GM12878 (cell line): ENCODE measurements around the gene ATF3. TPM values are rescaled to one million over a fixed set of nuclear protein-coding genes. Genes with fewer than 3 reads are reported as not detected.

Experiments used
- ATAC-seq: fragments of 200-7000 bp; cut with Tn5 transposase; 3 replicates; pipeline ENCODE4 v1.9.1; 2020; ENCODE audit warnings: mild to moderate bottlenecking, moderate library complexity
- Bru-seq: library from RNA; stranded (reverse); fragments of 400-500 nt; gene quantifications from one replicate; lab custom pipeline; 2021; lab: Mats Ljungman, UMichigan
- BruChase-seq, 2 experiments: library from RNA; stranded (reverse); fragments of 400-500 nt; gene quantifications; one replicate each; lab custom pipeline; 2021; lab: Mats Ljungman, UMichigan
- BruUV-seq: library from RNA; stranded (reverse); fragments of 400-500 nt; replicated peaks from 2 replicates; lab custom pipeline; 2021; lab: Mats Ljungman, UMichigan
- CTCF ChIA-PET: fragments of 300-600 bp; sonication (Branson Sonifier 250); formaldehyde crosslinking; extraction: SDS; loops from one replicate; lab custom pipeline; 2021; ENCODE audit warnings: inconsistent platforms; lab: Yijun Ruan, JAX
- POLR2A ChIA-PET: fragments of 350-600 bp; formaldehyde crosslinking; extraction: SDS; loops from one replicate; lab custom pipeline; 2021; ENCODE audit warnings: inconsistent platforms; lab: Charles Lee
- RAD21 ChIA-PET: fragments of 300-600 bp; sonication (Branson Sonifier 250); formaldehyde crosslinking; loops from one replicate; lab custom pipeline; 2023; ENCODE audit warnings: antibody characterized with exemption; ENCODE audit not compliant: unreplicated experiment; lab: Charles Lee
- SMC1A ChIA-PET: fragments of 300-600 bp; sonication (Branson Sonifier 250); formaldehyde crosslinking; loops from one replicate; lab custom pipeline; 2023; ENCODE audit not compliant: unreplicated experiment, uncharacterized antibody; lab: Charles Lee
- DNase-seq: peaks from one replicate; pipeline ENCODE4 v3.0.0-alpha.2; 2011; ENCODE audit warnings: low read depth, low spot score
- FAIRE-seq: peaks from 3 replicates; lab custom pipeline; 2011; peaks lifted over from hg19 to GRCh38; lab: Jason Lieb, UNC
- H2AFZ ChIP-seq: 2 replicates; pipeline ENCODE4 v1.6.0; 2011; ENCODE audit warnings: low read depth, low read length, control low read depth; ENCODE audit not compliant: control insufficient read depth
- H3K27ac ChIP-seq: 2 replicates; pipeline ENCODE4 v1.5.1; 2011; ENCODE audit warnings: control low read depth; ENCODE audit not compliant: control insufficient read depth, insufficient read depth
- H3K27me3 ChIP-seq, 2 experiments: replicated peaks in 1 of 2; 2 replicates each; pipeline versions ENCODE4 v1.6.0 to v1.6.1; 2011; ENCODE audit warnings: low read length in 1 of 2; ENCODE audit not compliant: control insufficient read depth in 2 of 2, insufficient read depth in 2 of 2
- H3K36me3 ChIP-seq, 2 experiments: 2 replicates each; pipeline ENCODE4 v1.5.1; 2011; ENCODE audit warnings: low read length in 1 of 2; ENCODE audit not compliant: control insufficient read depth in 2 of 2, insufficient read depth in 2 of 2
- H3K4me1 ChIP-seq: 2 replicates; pipeline ENCODE4 v1.6.1; 2011; ENCODE audit warnings: mild to moderate bottlenecking, low read length, moderate library complexity, mixed read lengths; ENCODE audit not compliant: control insufficient read depth, insufficient read depth
- H3K4me2 ChIP-seq: 2 replicates; pipeline ENCODE4 v1.6.0; 2011; ENCODE audit warnings: control low read depth; ENCODE audit not compliant: control insufficient read depth, insufficient read depth
- H3K4me3 ChIP-seq: fragments of 200-600 bp; sonication (generic); 2 replicates; pipeline ENCODE4 v1.5.1; 2016
- H3K79me2 ChIP-seq: 2 replicates; pipeline ENCODE4 v1.6.0; 2011; ENCODE audit warnings: low read length; ENCODE audit not compliant: control insufficient read depth, insufficient read depth
- H3K9ac ChIP-seq: 2 replicates; pipeline ENCODE4 v1.8.0; 2011; ENCODE audit warnings: low read length, control low read depth, mixed read lengths; ENCODE audit not compliant: control insufficient read depth, insufficient read depth
- H3K9me3 ChIP-seq: replicated peaks from 3 replicates; pipeline ENCODE4 v1.5.1; 2011; ENCODE audit warnings: mild to moderate bottlenecking, low read length; ENCODE audit not compliant: control insufficient read depth, insufficient read depth
- H4K20me1 ChIP-seq: 2 replicates; pipeline ENCODE4 v1.6.0; 2011; ENCODE audit not compliant: control insufficient read depth, insufficient read depth
- BACH1 ChIP-seq: fragments of 450-650 bp; IDR thresholded peaks from 2 replicates; pipeline ENCODE4 v1.6.1; 2017; ENCODE audit warnings: mild to moderate bottlenecking, borderline replicate concordance
- BCLAF1 ChIP-seq: fragments of 450-650 bp; IDR thresholded peaks from 2 replicates; pipeline ENCODE4 v1.6.1; 2017; ENCODE audit warnings: antibody characterized with exemption, mild to moderate bottlenecking, moderate library complexity
- CHD2 ChIP-seq: IDR thresholded peaks from 2 replicates; pipeline ENCODE4 v1.6.1; 2011; ENCODE audit warnings: low read depth, low read length, improper control_type of control experiment, borderline replicate concordance
- FOXM1 ChIP-seq: IDR thresholded peaks from 2 replicates; pipeline ENCODE4 v1.6.1; 2012; ENCODE audit warnings: low read depth, mild to moderate bottlenecking, inconsistent platforms, low read length, moderate library complexity
- GABPA ChIP-seq: IDR thresholded peaks from 2 replicates; pipeline ENCODE4 v1.6.1; 2014; ENCODE audit warnings: antibody characterized with exemption, low read depth, mild to moderate bottlenecking, inconsistent platforms
- MTA2 ChIP-seq: fragments of 450-650 bp; IDR thresholded peaks from 2 replicates; pipeline ENCODE4 v1.6.1; 2016; ENCODE audit warnings: low read depth, mild to moderate bottlenecking, moderate library complexity
- MTA3 ChIP-seq: IDR thresholded peaks from 2 replicates; pipeline ENCODE4 v1.6.1; 2012; ENCODE audit warnings: low read length, inconsistent platforms, borderline replicate concordance
- MYB ChIP-seq: fragments of 150-350 bp; IDR thresholded peaks from 2 replicates; pipeline ENCODE4 v1.6.1; 2014; ENCODE audit warnings: mild to moderate bottlenecking, low read depth, low read length, borderline replicate concordance
- MYC ChIP-seq: IDR thresholded peaks from 2 replicates; pipeline ENCODE4 v1.6.1; 2011; ENCODE audit warnings: mild to moderate bottlenecking, low read length, moderate library complexity, inconsistent platforms; ENCODE audit not compliant: insufficient read depth, insufficient replicate concordance, insufficient read length, severe bottlenecking
- NFYA ChIP-seq: IDR thresholded peaks from 2 replicates; pipeline ENCODE4 v1.6.1; 2011; ENCODE audit warnings: low read depth, mild to moderate bottlenecking, low read length, improper control_type of control experiment, borderline replicate concordance
- PML ChIP-seq: IDR thresholded peaks from 2 replicates; pipeline ENCODE4 v1.6.1; 2012; ENCODE audit warnings: low read length, inconsistent platforms
- RB1 ChIP-seq: fragments of 450-650 bp; formaldehyde crosslinking; IDR thresholded peaks from 2 replicates; pipeline ENCODE4 v1.6.1; 2017; ENCODE audit warnings: mild to moderate bottlenecking, borderline replicate concordance
- SPI1 ChIP-seq: IDR thresholded peaks from 2 replicates; pipeline ENCODE4 v1.6.1; 2011; ENCODE audit warnings: low read depth, mild to moderate bottlenecking, low read length, moderate library complexity, borderline replicate concordance; ENCODE audit not compliant: insufficient read depth
- STAT3 ChIP-seq: IDR thresholded peaks from 2 replicates; pipeline ENCODE4 v1.6.1; 2011; ENCODE audit warnings: low read depth, low read length, improper control_type of control experiment
- TAF1 ChIP-seq: IDR thresholded peaks from 2 replicates; pipeline ENCODE4 v1.6.1; 2011; ENCODE audit warnings: mild to moderate bottlenecking, low read depth, low read length, borderline replicate concordance
- TCF7 ChIP-seq: IDR thresholded peaks from 2 replicates; pipeline ENCODE4 v1.6.1; 2014; ENCODE audit warnings: antibody characterized with exemption, borderline replicate concordance
- YBX1 ChIP-seq: fragments of 450-650 bp; IDR thresholded peaks from 2 replicates; pipeline ENCODE4 v1.6.1; 2016; ENCODE audit warnings: antibody characterized with exemption
- ZBED1 ChIP-seq: IDR thresholded peaks from 2 replicates; pipeline ENCODE4 v1.6.1; 2016; ENCODE audit warnings: borderline replicate concordance
- WGBS: methylation state at CpG from one replicate; pipeline ENCODE4 v1.1.6; 2016; ENCODE audit warnings: low lambda C conversion rate; ENCODE audit not compliant: insufficient replicate concordance, insufficient coverage; ENCODE audit errors: missing lambda C conversion rate; 5-methylcytosine and 5-hydroxymethylcytosine counted together
- in situ Hi-C: fragments of 300-500 bp; cut with MboI; formaldehyde crosslinking; loops from 9 replicates; pipeline ENCODE4 v1.14.3; 2018; ENCODE audit warnings: mixed read lengths
- intact Hi-C: fragments of 100-400 bp; cut with micrococcal nuclease; formaldehyde crosslinking; loops from one replicate; pipeline ENCODE4 v1.14.2; 2022; ENCODE audit not compliant: unreplicated experiment
- long read RNA-seq, 2 experiments: library from polyadenylated mRNA; unstranded; transcript quantifications; one replicate each; pipeline ENCODE4 v2.0.0, GENCODE V29; 2019 to 2020
- polyA minus RNA-seq, 3 experiments: library from RNA; depleted of rRNA, polyadenylated mRNA; stranded (reverse); fragments of >200 nt; gene quantifications; 2 replicates each; pipeline ENCODE4 v1.2.3, GENCODE V29; 2011
- polyA plus RNA-seq, 11 experiments: library from polyadenylated mRNA; depleted of rRNA in 4 of 11; unstranded in 6 of 11; stranded (reverse) in 5 of 11; fragments of >200 nt; fragmentation: Nextera tagmentation in 4 of 11; fragmentation: Illumina TruSeq in 1 of 11; extraction: Ambion mirVana in 4 of 11; extraction: Trizol in 1 of 11; gene quantifications; 1 replicate in 1 of 11; 2 replicates in 10 of 11; pipeline versions ENCODE4 v1.2.1 to v1.2.3, GENCODE V29; 2011 to 2016; ENCODE audit warnings: inconsistent platforms in 2 of 11, missing spikeins in 2 of 11, low read depth in 1 of 11
- total RNA-seq, 4 experiments: library from RNA; depleted of rRNA in 3 of 4; stranded (reverse); fragments of >200 nt in 3 of 4; fragmentation: Illumina TruSeq in 1 of 4; extraction: Trizol in 1 of 4; gene quantifications; 2 replicates each; pipeline versions ENCODE4 v1.2.1 to v1.2.3, GENCODE V29; 2013 to 2021

ATF3 gene
- total RNA-seq (2013; cell fraction: nucleolus; rRNA removed): 11.6 and 13.9 TPM in 2 replicates
- 7.3 and 8.1 TPM in 2 replicates for total RNA-seq (2014; rRNA removed)
- 9.4 and 11.5 TPM in 2 replicates for total RNA-seq (2014; rRNA removed; fragmentation: Illumina TruSeq; extraction: Trizol)
- total RNA-seq (2021): 9.5 and 11.2 TPM in 2 replicates
- polyA plus RNA-seq (2011; ENCODE audit: low read depth): 24.4 TPM
- polyA plus RNA-seq (2011; rRNA removed): 13.9 and 15.9 TPM in 2 replicates
- 8.8 and 10.4 TPM in 2 replicates for polyA plus RNA-seq (2011; cell fraction: cytosol; rRNA removed)
- 15.9 and 21.2 TPM in 2 replicates for polyA plus RNA-seq (2011; cell fraction: nucleus; rRNA removed)
- polyA plus RNA-seq (2012): 24.2 and 26.5 TPM in 2 replicates
- 9.5 and 11.5 TPM in 2 replicates for polyA plus RNA-seq (2014; fragmentation: Illumina TruSeq; extraction: Trizol)
- 1 to 10 TPM; 3.0 to 3.4 TPM for polyA plus RNA-seq (2014; fragmentation: Nextera tagmentation; extraction: Ambion mirVana)
- polyA plus RNA-seq (2014; rRNA removed): 8.5 and 11.4 TPM in 2 replicates
- polyA plus RNA-seq (2016; fragmentation: Nextera tagmentation; extraction: Ambion mirVana): 1 to 10 TPM; 5.6 to 6.7 TPM
- polyA minus RNA-seq (2011; rRNA and poly(A)+ RNA removed): 12.6 and 17.7 TPM in 2 replicates
- polyA minus RNA-seq (2011; cell fraction: cytosol; rRNA and poly(A)+ RNA removed): 4.6 and 6.1 TPM in 2 replicates
- 19.9 and 25.7 TPM in 2 replicates for polyA minus RNA-seq (2011; cell fraction: nucleus; rRNA and poly(A)+ RNA removed)
- Bru-seq, nascent RNA: percentile 92 among the genes with signal in this experiment
- BruChase-seq, experiment 1, labeled RNA remaining after a 6-hour chase: percentile 59 among the genes with signal in this experiment
- BruChase-seq, experiment 2, labeled RNA remaining after a 2-hour chase: percentile 72 among the genes with signal in this experiment
- long read RNA-seq, experiment 1, partial matches to known transcripts: 0 of 5 reads
- long read RNA-seq, experiment 1, other reads (novel, unspliced or antisense): 1 of 5 reads
- long read RNA-seq, experiment 2, transcript ATF3-202 (4 exons, 2,033 nt): major isoform, 10 of 11 reads
- long read RNA-seq, experiment 2, partial matches to known transcripts: 1 of 11 reads
- long read RNA-seq, experiment 2, other reads (novel, unspliced or antisense): 0 of 11 reads

- SMC1A ChIA-PET: interaction anchor here (0.6 to 4.0 kb wide), 11 partner anchors 11 to 139 kb away, joined by 3 to 29 read pairs (median 4); no protein-coding TSS in a partner anchor
- in situ Hi-C loops: no loop called here
- H2AFZ ChIP-seq: peak within 1 kb of the TSS; percentile 73
- peak within 1 kb of the TSS; percentile 99 for H3K4me2 ChIP-seq
- intact Hi-C loops: loop anchor here (1.0 to 10.0 kb wide), 5 partner anchors 12 to 256 kb away; no protein-coding TSS in a partner anchor
- peaks cover 20% of the 10 kb centered on the region for H3K4me1 ChIP-seq
- H3K79me2 ChIP-seq: peaks cover 50% of the 10 kb centered on the region
- FAIRE-seq (peak; percentile 89), DNase-seq (peak; percentile 94), ATAC-seq (peak; percentile 80)
- no peaks in the 10 kb centered on the region for H3K9me3 ChIP-seq
- H3K36me3 ChIP-seq: no peaks in the 10 kb centered on the region
- peaks cover 0 to 6% of the 10 kb centered on the region in 2 experiments; a peak in 1 of 4 replicates for H3K27me3 ChIP-seq
- H3K9ac ChIP-seq: peak within 1 kb of the TSS; percentile 87
- CTCF ChIA-PET: interaction anchor here (0.6 to 4.2 kb wide), 12 partner anchors 12 to 173 kb away, joined by 3 to 38 read pairs (median 4); no protein-coding TSS in a partner anchor
- BruUV-seq: no TSS peak
- POLR2A ChIA-PET: interaction anchor here (0.5 to 3.2 kb wide), 28 partner anchors 9 to 1799 kb away, joined by 3 to 48 read pairs (median 4); no protein-coding TSS in a partner anchor
- H3K27ac ChIP-seq: peak within 1 kb of the TSS; percentile 62
- RAD21 ChIA-PET: interaction anchor here (0.5 to 3.0 kb wide), 18 partner anchors 11 to 351 kb away, joined by 3 to 30 read pairs (median 4); partner anchors contain the start of gene BATF3
- WGBS: under 1% methylated on average over 50 of the region's 54 CpGs
- peak within 1 kb of the TSS; percentile 87 for H3K4me3 ChIP-seq
- no peaks in the 10 kb centered on the region for H4K20me1 ChIP-seq
- TF ChIP-seq FOXM1 (no peak), PML (peak; percentile 90; the same call in 1 of the 2 replicates), MYC (no peak), RB1 (no peak; the same call in 1 of the 2 replicates), TCF7 (no peak), NFYA (no peak), SPI1 (no peak), YBX1 (no peak), TAF1 (peak; percentile 91), MYB (no peak), BCLAF1 (no peak), MTA2 (no peak), BACH1 (no peak; the same call in 1 of the 2 replicates), ZBED1 (peak; percentile 70; the same call in 1 of the 2 replicates), CHD2 (no peak), GABPA (no peak), MTA3 (no peak; the same call in 1 of the 2 replicates), STAT3 (no peak)
Measured at GRCh38 chr1:212608392-212608958, at the start of gene ATF3. Gene ATF3 (plus strand): TSS chr1:212608761. CDS start chr1:212615022, 6,261 bp downstream.
